Activated CD8-positive, alpha-beta T cell treated with anti-CD3 and anti-CD28 coated beads for 36 hours (primary cell): ENCODE results near the gene PSMD1. TPM values are rescaled to one million over a fixed set of nuclear protein-coding genes. Genes with fewer than 3 reads are reported as not detected.
A peak's percentile ranks its signal among the peaks of the same experiment; 100 is the strongest.
"Not testable (repeated sequence)": the region's sequence is repeated elsewhere in the genome, so short reads cannot be mapped to it uniquely, and the experiment has no call there.

Experiments used
- ATAC-seq: fragments of 200-7000 bp; cut with Tn5 transposase; one replicate; pipeline ENCODE4 v1.10.0; 2021; ENCODE audit warnings: mild to moderate bottlenecking, moderate library complexity
- CTCF ChIA-PET: fragments of 350-600 bp; sonication (Branson Sonifier 250); formaldehyde crosslinking; loops from one replicate; lab custom pipeline; 2021; ENCODE audit warnings: antibody characterized with exemption; lab: Charles Lee
- POLR2A ChIA-PET: fragments of 350-600 bp; sonication (Branson Sonifier 250); formaldehyde crosslinking; loops from one replicate; lab custom pipeline; 2021; ENCODE audit warnings: antibody characterized with exemption; lab: Charles Lee
- DNase-seq: peaks from one replicate; pipeline ENCODE4 v3.0.0-alpha.2; 2020
- H3K27ac Mint-ChIP-seq: one replicate; pipeline ENCODE4 v1.8.0; 2021; ENCODE audit warnings: mild to moderate bottlenecking, mixed read lengths
- H3K27me3 Mint-ChIP-seq: one replicate; pipeline ENCODE4 v1.8.0; 2021; ENCODE audit warnings: mixed read lengths
- H3K36me3 Mint-ChIP-seq: one replicate; pipeline ENCODE4 v1.8.0; 2021; ENCODE audit warnings: low read depth, mixed read lengths
- H3K4me1 Mint-ChIP-seq: one replicate; pipeline ENCODE4 v1.8.0; 2021; ENCODE audit warnings: low read depth, mixed read lengths
- H3K4me3 Mint-ChIP-seq: one replicate; pipeline ENCODE4 v1.8.0; 2021; ENCODE audit warnings: mild to moderate bottlenecking, moderate library complexity, mixed read lengths
- H3K9me3 Mint-ChIP-seq: one replicate; pipeline ENCODE4 v1.8.0; 2021; ENCODE audit warnings: mixed read lengths
- CTCF ChIP-seq: fragments of 200-600 bp; IDR thresholded peaks from one replicate; pipeline ENCODE4 v1.8.0; 2022; ENCODE audit warnings: antibody characterized with exemption, mild to moderate bottlenecking
- intact Hi-C: fragments of 100-400 bp; cut with micrococcal nuclease; formaldehyde crosslinking; loops from one replicate; pipeline ENCODE4 v1.10.0; 2022
- total RNA-seq, 2 experiments: library from RNA; stranded (reverse); gene quantifications; one replicate each; pipeline ENCODE4 v1.2.3, GENCODE V29; 2021

The PSMD1 gene
- total RNA-seq, 2 experiments from 2014 or later = 106 to 114 TPM

- Mint-ChIP-seq H3K36me3 (no peaks in the 10 kb centered on the region), H3K4me3 (no peak overlapping the region), H3K9me3 (no peaks in the 10 kb centered on the region), H3K4me1 (no peaks in the 10 kb centered on the region), H3K27me3 (peaks cover 8% of the 10 kb centered on the region), H3K27ac (no peak overlapping the region)
- intact Hi-C loops = no loop called here
- no peak for TF ChIP-seq CTCF
- POLR2A ChIA-PET = interaction anchor here (2.0 kb wide), 1 partner anchor 28 kb away, joined by 4 read pairs; no protein-coding TSS in a partner anchor
- ATAC-seq (no peak), DNase-seq (no peak)
- CTCF ChIA-PET = interaction anchor here (0.9 to 2.0 kb wide), 4 partner anchors 11 to 192 kb away, joined by 5 to 6 read pairs (median 6); no protein-coding TSS in a partner anchor
These were observed 40.7 kb upstream of the PSMD1 start for GRCh38 chr2:231015926-231016325.

GRCh38 chr2:231016566-231017230, 40.0 kb upstream of the PSMD1 start:
- CTCF ChIA-PET = interaction anchor here (0.9 to 2.0 kb wide), 6 partner anchors 10 to 192 kb away, joined by 4 to 9 read pairs (median 6); no protein-coding TSS in a partner anchor
- no peak for ATAC-seq
- no peaks in the 10 kb centered on the region for H3K4me1 Mint-ChIP-seq
- intact Hi-C loops = no loop called here
- peaks cover 8% of the 10 kb centered on the region for H3K27me3 Mint-ChIP-seq
- no peak for DNase-seq
- H3K36me3 Mint-ChIP-seq = no peaks in the 10 kb centered on the region
- H3K9me3 Mint-ChIP-seq = no peaks in the 10 kb centered on the region
- H3K4me3 Mint-ChIP-seq = no peak overlapping the region
- no peak for TF ChIP-seq CTCF
- no peak overlapping the region for H3K27ac Mint-ChIP-seq
- POLR2A ChIA-PET = interaction anchor here (0.9 to 2.0 kb wide), 2 partner anchors 8 to 29 kb away, joined by 4 read pairs; no protein-coding TSS in a partner anchor

GRCh38 chr2:231017231-231017598, 39.5 kb upstream of the PSMD1 start:
- ATAC-seq (peak; percentile 24), DNase-seq (peak; percentile 26)
- CTCF ChIA-PET = interaction anchor here (1.3 to 1.9 kb wide), 4 partner anchors 30 to 193 kb away, joined by 4 to 9 read pairs (median 6); no protein-coding TSS in a partner anchor
- peaks cover 8% of the 10 kb centered on the region for H3K27me3 Mint-ChIP-seq
- H3K9me3 Mint-ChIP-seq = no peaks in the 10 kb centered on the region
- POLR2A ChIA-PET = interaction anchor here (0.8 to 2.0 kb wide), 3 partner anchors 9 to 399 kb away, joined by 3 to 4 read pairs (median 4); no protein-coding TSS in a partner anchor
- H3K4me1 Mint-ChIP-seq = no peaks in the 10 kb centered on the region
- no peak for TF ChIP-seq CTCF
- no peak overlapping the region for H3K4me3 Mint-ChIP-seq
- intact Hi-C loops = no loop called here
- H3K27ac Mint-ChIP-seq = no peak overlapping the region
- no peaks in the 10 kb centered on the region for H3K36me3 Mint-ChIP-seq

GRCh38 chr2:231018184-231018583, 38.5 kb upstream of the PSMD1 start:
- intact Hi-C loops = no loop called here
- Mint-ChIP-seq H3K9me3 (no peaks in the 10 kb centered on the region), H3K27ac (no peak overlapping the region), H3K27me3 (peaks cover 5% of the 10 kb centered on the region), H3K4me1 (no peaks in the 10 kb centered on the region), H3K36me3 (no peaks in the 10 kb centered on the region), H3K4me3 (no peak overlapping the region)
- CTCF ChIA-PET = interaction anchor here (0.9 to 1.9 kb wide), 2 partner anchors 35 to 113 kb away, joined by 3 to 9 read pairs; no protein-coding TSS in a partner anchor
- ATAC-seq = no peak
- no peak for TF ChIP-seq CTCF
- no peak for DNase-seq
- POLR2A ChIA-PET = interaction anchor here (0.8 kb wide), 1 partner anchor 398 kb away, joined by 3 read pairs; no protein-coding TSS in a partner anchor

GRCh38 chr2:231025059-231025458, 31.6 kb upstream of the PSMD1 start:
- POLR2A ChIA-PET, H3K36me3 Mint-ChIP-seq, DNase-seq, H3K9me3 Mint-ChIP-seq, H3K4me3 Mint-ChIP-seq, ATAC-seq, H3K27ac Mint-ChIP-seq, H3K4me1 Mint-ChIP-seq, CTCF ChIA-PET, intact Hi-C loops, H3K27me3 Mint-ChIP-seq: not testable (repeated sequence)
